ENCODE measurements around the gene OLFML1.
"Not testable (repeated sequence)": the region's sequence is repeated elsewhere in the genome, so short reads cannot be mapped to it uniquely, and the experiment has no call there.

The OLFML1 gene

GRCh38 chr11:7509966-7510365, 24.7 kb downstream of the OLFML1 start:
- FAIRE-seq (no peak), DNase-seq (ENCODE audit: insufficient read length, low spot score) (no peak)

- FAIRE-seq, result no peak
Observed at GRCh38 chr11:7511401-7511800, 26.1 kb downstream of the OLFML1 start.

DNA sequence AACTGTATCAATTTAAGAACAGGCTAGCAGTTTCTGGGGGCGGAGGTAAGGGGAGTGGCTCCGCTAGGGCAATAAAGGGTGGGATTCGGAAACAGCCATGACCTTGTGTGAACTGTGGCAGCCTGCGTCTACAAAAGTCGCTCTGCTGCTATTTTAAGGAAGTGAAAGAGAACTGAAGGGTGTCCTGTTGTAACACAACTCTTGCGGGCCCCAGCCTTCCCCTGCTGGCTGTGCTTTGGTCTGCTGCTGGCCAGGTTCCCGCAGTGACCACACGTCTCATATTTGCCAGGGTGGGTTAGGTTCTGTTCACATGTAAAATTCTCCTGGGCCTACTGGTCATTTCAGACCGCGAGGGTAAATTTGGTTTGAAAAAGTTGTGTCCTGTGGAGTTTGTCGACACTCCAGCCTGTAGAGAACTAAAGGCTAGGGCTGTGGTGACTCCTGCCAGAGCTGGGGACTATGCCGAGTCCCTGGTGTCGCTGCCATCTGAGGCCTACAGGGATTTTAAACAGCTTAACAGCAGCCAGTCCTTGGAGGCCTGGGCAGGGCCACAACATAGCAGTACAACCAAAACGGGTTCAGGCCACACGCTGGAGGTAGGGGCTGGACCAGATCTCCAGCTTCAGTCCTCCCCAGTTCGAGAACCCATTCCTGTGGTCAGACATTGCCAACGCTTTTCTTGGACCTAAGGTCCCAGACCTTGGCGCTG, 27.4 kb downstream of the OLFML1 start:
- DNase-seq (ENCODE audit: insufficient read length, low spot score), result no peak
- FAIRE-seq, result no peak

More at GRCh38 chr11:7511401-7511800, 26.1 kb downstream of the OLFML1 start:
- no peak for DNase-seq (ENCODE audit: insufficient read length, low spot score)

DNA sequence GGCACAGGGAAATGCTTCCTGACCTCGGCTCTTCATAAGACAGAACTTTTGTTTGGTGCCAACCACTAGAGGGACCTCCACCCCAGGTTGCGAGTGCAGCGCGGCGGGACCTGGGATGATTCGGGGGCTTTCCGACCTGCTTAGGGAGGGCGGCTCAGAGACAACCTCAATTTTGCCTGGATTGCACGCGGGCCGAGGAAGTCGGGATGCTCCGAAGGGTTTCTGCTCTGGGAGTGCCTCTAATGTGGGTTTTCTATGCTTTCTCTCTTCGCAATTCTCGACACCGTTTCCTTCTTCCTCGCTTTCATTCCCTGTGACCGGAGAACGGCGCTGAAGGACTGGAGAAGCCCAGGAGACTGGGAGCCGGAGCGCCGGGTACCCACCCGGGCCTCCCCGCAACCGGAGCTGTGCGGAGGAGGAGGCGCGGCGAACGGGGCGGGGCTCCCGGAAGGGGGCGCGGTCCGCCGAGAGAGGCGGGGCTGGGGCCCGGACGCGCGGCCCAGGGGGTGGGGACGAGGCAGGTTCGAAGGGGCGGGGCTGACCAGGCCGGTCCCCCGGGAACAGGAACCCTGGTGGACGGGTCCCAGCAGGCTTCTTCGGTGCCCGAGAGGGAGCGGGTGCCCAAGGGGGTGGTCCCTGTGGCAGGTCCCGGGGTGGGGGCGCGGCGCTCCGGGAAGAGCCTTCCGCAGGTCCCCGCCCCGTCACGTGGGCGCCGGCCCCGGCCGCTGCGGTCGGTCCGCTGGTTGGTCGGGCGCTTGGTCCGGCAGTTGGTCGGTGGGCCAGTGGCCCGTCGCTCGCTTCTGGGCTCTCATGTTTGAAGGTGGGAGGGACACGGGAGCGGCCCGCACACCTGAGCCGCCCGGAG, 28.2 kb downstream of the OLFML1 start, which contains the start of gene PPFIBP2:
PPFIBP2 (plus strand) TSS at position 766 of the 865 bp plus-strand sequence. CDS start 35,477 bp downstream, outside the sequence.
- DNase-seq (ENCODE audit: insufficient read length, low spot score) (peak; percentile 76), FAIRE-seq (no peak)

- DNase-seq (ENCODE audit: insufficient read length, low spot score) (peak; percentile 11), FAIRE-seq (peak; percentile 20)
Observed at GRCh38 chr11:7514099-7514591, 28.8 kb downstream of the OLFML1 start.

DNA sequence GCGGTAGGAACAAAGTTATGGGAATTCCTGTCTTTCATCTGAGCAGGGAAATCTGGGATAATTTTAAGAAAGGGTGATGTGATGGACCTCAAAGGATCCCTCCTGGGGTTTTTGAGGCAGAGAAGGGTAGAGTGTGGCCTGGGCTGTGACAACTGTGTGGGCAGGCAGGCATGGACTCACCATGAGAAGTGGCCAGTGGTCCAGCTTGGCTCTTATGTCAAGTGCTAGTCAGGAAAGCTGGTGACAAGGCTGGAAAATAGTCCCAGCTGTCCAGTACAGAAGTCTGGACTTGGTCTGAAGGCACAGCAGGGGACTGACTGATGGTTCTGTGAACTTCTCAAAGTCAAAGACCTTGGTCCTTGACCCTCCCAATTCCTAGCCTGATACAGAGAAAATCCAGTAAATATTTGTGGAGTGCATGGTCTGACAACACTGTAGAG, 30.2 kb downstream of the OLFML1 start:
- no peak for DNase-seq (ENCODE audit: insufficient read length, low spot score)
- FAIRE-seq, result no peak

- no peak for DNase-seq (ENCODE audit: insufficient read length, low spot score)
- no peak for FAIRE-seq
Observed at GRCh38 chr11:7516475-7516874, 31.2 kb downstream of the OLFML1 start.

DNA sequence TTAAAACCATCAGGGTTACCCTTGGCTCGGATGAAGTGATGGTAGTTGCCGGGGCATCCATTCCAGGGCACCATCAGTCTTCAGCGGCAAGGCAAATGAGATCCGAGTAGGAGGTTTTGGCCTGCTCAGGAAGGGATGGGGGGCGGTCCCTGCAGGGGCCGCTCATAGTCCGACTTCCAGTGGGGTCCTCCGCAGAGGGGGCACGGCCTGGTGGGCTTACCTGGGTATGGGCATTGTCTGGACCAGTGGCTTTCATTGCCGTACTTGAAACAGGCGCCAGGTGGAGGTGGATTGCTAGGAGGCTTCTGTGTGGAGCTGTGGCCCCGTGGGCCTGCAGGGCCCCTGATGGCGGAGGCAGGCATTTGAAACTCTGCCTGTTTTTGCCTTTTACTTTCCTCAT, 32.4 kb downstream of the OLFML1 start:
- not testable (repeated sequence) for DNase-seq (ENCODE audit: insufficient read length, low spot score); FAIRE-seq

GRCh38 chr11:7518811-7519562, 33.7 kb downstream of the OLFML1 start:
- no peak for DNase-seq (ENCODE audit: insufficient read length, low spot score)

GRCh38 chr11:7520011-7520942, 35.0 kb downstream of the OLFML1 start:
- no peak for DNase-seq (ENCODE audit: insufficient read length, low spot score)
- FAIRE-seq, result no peak

More at GRCh38 chr11:7518811-7519562, 33.7 kb downstream of the OLFML1 start:
- FAIRE-seq, result no peak

DNA sequence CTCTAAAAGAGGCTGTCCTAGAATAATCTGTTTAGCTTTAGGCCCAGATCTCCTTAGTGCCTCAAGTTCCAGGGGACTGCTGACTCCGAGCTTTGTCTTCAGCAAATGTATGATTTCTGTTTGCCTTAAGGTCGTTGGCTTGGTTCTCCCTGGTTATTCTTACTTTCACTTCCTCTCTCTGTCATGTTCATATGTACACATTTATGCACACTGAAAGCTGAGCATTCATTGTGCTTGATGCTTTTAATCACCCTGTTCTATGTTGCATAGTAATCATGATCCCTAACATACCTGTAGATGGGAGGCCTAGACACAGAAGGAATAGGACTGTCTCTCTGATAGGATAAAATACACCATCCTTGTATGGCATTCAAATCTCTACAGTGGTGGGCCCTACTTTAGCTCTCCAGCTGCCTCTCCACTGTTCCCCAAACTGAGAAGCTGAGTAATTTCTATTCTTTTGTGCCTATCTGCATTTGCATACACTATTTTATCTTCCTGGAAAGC, 35.7 kb downstream of the OLFML1 start:
- FAIRE-seq (no peak), DNase-seq (ENCODE audit: insufficient read length, low spot score) (no peak)

DNA sequence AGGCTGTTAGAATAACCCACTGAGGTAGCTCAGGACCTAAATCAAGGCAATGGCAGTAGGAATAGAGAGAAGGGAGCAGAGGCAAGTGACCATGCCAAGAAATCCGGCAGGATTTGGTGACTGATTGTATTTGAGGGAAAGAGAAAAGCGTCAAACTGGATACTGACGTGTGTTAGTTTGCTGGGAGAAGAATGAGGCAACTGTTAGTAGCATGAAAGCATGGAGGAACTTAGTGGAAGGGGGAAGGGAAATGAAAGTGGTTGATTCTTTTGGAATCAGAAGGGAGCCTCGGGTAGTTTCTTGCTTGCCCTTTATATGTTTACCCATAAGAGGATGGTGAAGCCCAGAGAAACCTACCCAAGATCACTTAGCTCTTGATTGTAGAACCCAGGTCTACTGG, 36.8 kb downstream of the OLFML1 start:
- DNase-seq (ENCODE audit: insufficient read length, low spot score) (no peak), FAIRE-seq (no peak)

DNA sequence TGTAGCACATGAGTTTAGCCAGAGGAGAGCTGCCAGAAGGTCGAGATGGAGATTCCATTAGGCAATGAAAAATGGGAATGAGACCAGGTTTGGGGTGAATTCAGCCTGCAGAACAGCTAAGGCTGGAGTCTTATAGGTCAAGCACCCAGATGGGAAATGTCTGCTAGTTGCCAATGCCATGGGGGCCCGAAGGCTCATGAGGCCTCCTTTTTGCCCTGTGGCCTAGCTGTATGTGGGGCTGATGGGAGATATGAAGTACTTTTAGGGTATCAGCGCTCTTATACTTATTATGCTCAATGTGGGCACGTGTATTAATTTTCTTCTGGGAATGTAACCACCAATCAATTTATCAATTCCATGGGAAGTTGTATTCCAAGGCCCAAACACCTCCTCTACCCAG, 37.2 kb downstream of the OLFML1 start:
- FAIRE-seq (no peak), DNase-seq (ENCODE audit: insufficient read length, low spot score) (no peak)

DNA sequence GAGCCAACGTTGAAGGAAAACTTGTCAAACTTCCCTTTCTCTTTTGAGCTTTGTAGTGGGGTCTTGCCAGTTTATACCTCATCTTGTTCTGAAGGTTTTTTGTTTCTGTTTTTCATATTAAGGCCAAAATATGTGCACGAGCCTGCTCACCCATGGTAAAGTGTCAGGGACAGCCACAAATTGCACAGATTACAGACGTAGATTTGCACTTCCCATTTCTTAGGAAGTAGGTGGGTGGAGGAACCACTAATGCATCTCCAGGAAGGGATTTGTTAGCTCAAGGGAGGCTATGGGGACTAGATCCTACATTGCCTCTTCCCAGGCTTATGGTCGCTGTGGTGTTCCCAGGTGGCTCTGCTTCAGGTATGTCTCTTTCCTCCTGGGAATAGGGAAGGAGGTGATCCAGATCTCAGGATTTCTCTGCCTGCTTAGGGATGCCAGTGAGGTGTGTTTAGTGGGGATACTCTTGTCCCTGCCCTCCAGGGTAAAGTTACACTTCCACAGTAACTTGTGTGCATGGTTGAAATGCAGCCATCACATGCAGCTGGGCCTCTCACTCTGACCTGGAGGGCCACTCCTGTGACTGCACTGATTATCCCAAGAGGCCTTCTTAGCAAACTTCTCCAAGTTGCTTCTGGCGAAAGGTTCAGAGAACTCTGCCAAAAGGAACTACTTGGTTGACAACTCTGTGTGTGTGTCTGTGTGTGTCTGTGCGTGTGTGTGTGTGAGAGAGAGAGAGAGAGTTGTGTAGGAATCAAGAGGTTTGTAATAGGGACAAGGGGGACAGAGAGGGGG, 38.3 kb downstream of the OLFML1 start:
- no peak for FAIRE-seq
- DNase-seq (ENCODE audit: insufficient read length, low spot score), result no peak

- DNase-seq (ENCODE audit: insufficient read length, low spot score) (no peak), FAIRE-seq (no peak)
Observed at GRCh38 chr11:7524462-7525235, 39.3 kb downstream of the OLFML1 start.

GRCh38 chr11:7525424-7525823, 40.1 kb downstream of the OLFML1 start:
- no peak for FAIRE-seq
- DNase-seq (ENCODE audit: insufficient read length, low spot score), result no peak

GRCh38 chr11:7527029-7527428, 41.7 kb downstream of the OLFML1 start:
- FAIRE-seq (no peak), DNase-seq (ENCODE audit: insufficient read length, low spot score) (no peak)

- FAIRE-seq (no peak), DNase-seq (ENCODE audit: insufficient read length, low spot score) (no peak)
Observed at GRCh38 chr11:7528514-7529049, 43.3 kb downstream of the OLFML1 start.
